Endothelial cell of umbilical vein (primary cell): ENCODE data around the gene MAST4. TPM values are rescaled to one million over a fixed set of nuclear protein-coding genes. Genes with fewer than 3 reads are reported as not detected.

ENCODE experiments used
- BruUV-seq: library from RNA; stranded (reverse); fragments of 400-500 nt; replicated peaks from 2 replicates; lab custom pipeline; 2021; lab: Mats Ljungman, UMichigan
- CTCF ChIA-PET: fragments of 300-600, 350-600 bp; sonication (Branson Sonifier 250); formaldehyde crosslinking; loops from one replicate; lab custom pipeline; 2021; ENCODE audit warnings: antibody characterized with exemption, inconsistent platforms; lab: Charles Lee
- POLR2A ChIA-PET: fragments of 300-600, 350-600 bp; sonication (Branson Sonifier 250); formaldehyde crosslinking; loops from one replicate; lab custom pipeline; 2021; ENCODE audit warnings: antibody characterized with exemption, inconsistent platforms; lab: Charles Lee
- DNase-seq: peaks from one replicate; pipeline ENCODE4 v3.0.0-alpha.2; 2011; ENCODE audit warnings: low read depth, low spot score
- FAIRE-seq: peaks from 2 replicates; lab custom pipeline; 2011; peaks lifted over from hg19 to GRCh38; lab: Jason Lieb, UNC
- H2AFZ ChIP-seq: 2 replicates; pipeline ENCODE4 v1.6.0; 2012; ENCODE audit warnings: low read depth, low read length, control low read depth, inconsistent platforms
- H3K27ac ChIP-seq: 2 replicates; pipeline ENCODE4 v1.5.1; 2011; ENCODE audit warnings: low read depth, mild to moderate bottlenecking, control low read depth, low read length, moderate library complexity; ENCODE audit not compliant: insufficient read depth
- H3K27me3 ChIP-seq, 2 experiments: 2 replicates each; pipeline versions ENCODE4 v1.6.0 to v1.6.1; 2011; ENCODE audit warnings: low read length in 2 of 2, mixed read lengths in 1 of 2; ENCODE audit not compliant: control insufficient read depth in 2 of 2, insufficient read depth in 2 of 2
- H3K36me3 ChIP-seq, 2 experiments: 2 replicates in 1 of 2; 3 replicates in 1 of 2; pipeline ENCODE4 v1.5.1; 2011; ENCODE audit warnings: low read length in 2 of 2, mild to moderate bottlenecking in 1 of 2, moderate library complexity in 1 of 2; ENCODE audit not compliant: control insufficient read depth in 2 of 2, insufficient read depth in 2 of 2; ENCODE audit errors: extremely low read depth in 1 of 2
- H3K4me1 ChIP-seq: 3 replicates; pipeline ENCODE4 v1.5.1; 2011; ENCODE audit warnings: mild to moderate bottlenecking, low read length; ENCODE audit not compliant: control insufficient read depth, insufficient read depth; ENCODE audit errors: extremely low read depth
- H3K4me2 ChIP-seq: 2 replicates; pipeline ENCODE4 v1.6.1; 2011; ENCODE audit warnings: low read length, control low read depth, mixed read lengths; ENCODE audit not compliant: insufficient read depth
- H3K4me3 ChIP-seq, 3 experiments: fragments of 200-600 bp in 1 of 3; sonication (generic), shearing (Covaris generic) in 1 of 3; replicated peaks in 1 of 3; 2 replicates each; pipeline ENCODE4 v1.5.1; 2011 to 2016; ENCODE audit warnings: control low read depth in 3 of 3, low read length in 3 of 3, mild to moderate bottlenecking in 2 of 3, inconsistent platforms in 1 of 3, low read depth in 1 of 3, moderate library complexity in 1 of 3; ENCODE audit not compliant: insufficient read depth in 1 of 3
- H3K79me2 ChIP-seq: 2 replicates; pipeline ENCODE4 v1.6.0; 2012; ENCODE audit warnings: low read length, inconsistent platforms; ENCODE audit not compliant: control insufficient read depth, insufficient read depth
- H3K9ac ChIP-seq: replicated peaks from 2 replicates; pipeline ENCODE3; 2011; ENCODE audit warnings: low read length, control low read depth; ENCODE audit not compliant: insufficient read depth; ENCODE audit errors: extremely low read depth
- H3K9me1 ChIP-seq: replicated peaks from 3 replicates; pipeline ENCODE4 v1.6.0; 2011; ENCODE audit warnings: mild to moderate bottlenecking, low read length; ENCODE audit not compliant: control insufficient read depth, insufficient read depth; ENCODE audit errors: extremely low read depth
- H3K9me3 ChIP-seq: replicated peaks from 2 replicates; pipeline ENCODE4 v1.5.1; 2012; ENCODE audit warnings: low read length, inconsistent platforms; ENCODE audit not compliant: control insufficient read depth, insufficient read depth
- H4K20me1 ChIP-seq: replicated peaks from 2 replicates; pipeline ENCODE3; 2011; ENCODE audit warnings: mild to moderate bottlenecking, low read length; ENCODE audit not compliant: control insufficient read depth, insufficient read depth; ENCODE audit errors: extremely low read depth
- EZH2 ChIP-seq: IDR thresholded peaks from 2 replicates; pipeline ENCODE4 v1.6.1; 2012; ENCODE audit warnings: borderline replicate concordance, low read depth, mild to moderate bottlenecking, moderate library complexity, low read length, inconsistent platforms; ENCODE audit not compliant: severe bottlenecking
- FOS ChIP-seq: IDR thresholded peaks from 2 replicates; pipeline ENCODE4 v1.6.1; 2011; ENCODE audit warnings: mild to moderate bottlenecking, low read length, moderate library complexity, borderline replicate concordance; ENCODE audit not compliant: insufficient read depth
- GATA2 ChIP-seq: IDR thresholded peaks from 2 replicates; pipeline ENCODE4 v1.7.0; 2011; ENCODE audit warnings: low read depth, mild to moderate bottlenecking, moderate library complexity, mixed read lengths, low read length; ENCODE audit not compliant: insufficient read length, insufficient read depth
- JUN ChIP-seq: IDR thresholded peaks from 2 replicates; pipeline ENCODE4 v1.6.1; 2011; ENCODE audit warnings: borderline replicate concordance, low read depth; ENCODE audit not compliant: insufficient read length, insufficient read depth
- MYC ChIP-seq: IDR thresholded peaks from one replicate; pipeline ENCODE4 v1.6.1; 2011; ENCODE audit warnings: mild to moderate bottlenecking, low read depth, low read length
- POLR2A ChIP-seq: IDR thresholded peaks from 2 replicates; pipeline ENCODE4 v1.6.1; 2012; ENCODE audit warnings: low read depth, mild to moderate bottlenecking, control low read depth, low read length
- POLR2AphosphoS5 ChIP-seq: IDR thresholded peaks from 2 replicates; pipeline ENCODE4 v1.6.1; 2012; ENCODE audit warnings: low read depth, mild to moderate bottlenecking, control low read depth, low read length, moderate library complexity; ENCODE audit not compliant: insufficient read depth
- dilution Hi-C: fragments of 300-500 bp; cut with MboI; formaldehyde crosslinking; loops from one replicate; pipeline ENCODE4 v1.15.0; 2019; ENCODE audit warnings: low sequenced_read_pairs; ENCODE audit not compliant: extremely low pct_ligation_motif_present
- intact Hi-C: fragments of 100-400 bp; cut with micrococcal nuclease; formaldehyde crosslinking; loops from one replicate; pipeline ENCODE4 v1.10.0; 2022
- polyA plus RNA-seq, 4 experiments: library from polyadenylated mRNA; depleted of rRNA in 3 of 4; stranded (reverse) in 3 of 4; unstranded in 1 of 4; fragments of >200 nt; gene quantifications; 2 replicates each; pipeline versions ENCODE4 v1.2.1 to v1.2.3, GENCODE V29; 2011 to 2012; ENCODE audit warnings: missing spikeins in 1 of 4
- total RNA-seq: library from RNA; stranded (reverse); gene quantifications from 2 replicates; pipeline ENCODE4 v1.2.3, GENCODE V29; 2021
- TF ChIP-seq, protein P1 (sequence below), 2 donors: IDR thresholded peaks; 1 replicate in 1 of 2; 2 replicates in 1 of 2; pipeline ENCODE4 v1.5.1; 2011; ENCODE audit warnings: low read length in 2 of 2, mild to moderate bottlenecking in 2 of 2, moderate library complexity in 2 of 2, control low read depth in 1 of 2, inconsistent platforms in 1 of 2, low read depth in 1 of 2; ENCODE audit not compliant: insufficient read depth in 1 of 2; ENCODE audit errors: extremely low read depth in 1 of 2
- TF ChIP-seq, protein P2 (sequence below): IDR thresholded peaks from 2 replicates; pipeline ENCODE4 v1.6.1; 2011; ENCODE audit not compliant: insufficient read depth, insufficient read length

MAST4 gene
- total and polyA plus RNA-seq, 2 donors (not counting 3 experiments of a cell fraction or from before 2014, with no cell fraction given) = 40.2 to 116 TPM

GRCh38 chr5:66612226-66612625, 16.0 kb downstream of the MAST4 start:
- Histone ChIP-seq H3K4me1 (no peaks in the 10 kb centered on the region), H3K27me3 (peaks cover 4 to 8% of the 10 kb centered on the region in 2 experiments), H3K9me1 (no peaks in the 10 kb centered on the region), H3K4me2 (no peak overlapping the region), H3K27ac (no peak overlapping the region), H4K20me1 (no peaks in the 10 kb centered on the region), H3K4me3 (no peak overlapping the region), H3K36me3 (no peaks in the 10 kb centered on the region), H3K9me3 (no peaks in the 10 kb centered on the region), H3K79me2 (no peaks in the 10 kb centered on the region), H3K9ac (no peak overlapping the region), H2AFZ (no peak overlapping the region)
- intact Hi-C loops (no loop called here), dilution Hi-C loops (no loop called here)
- CTCF ChIA-PET = no interaction called here
- DNase-seq = no peak
- FAIRE-seq = no peak
- POLR2A ChIA-PET = no interaction called here
- TF ChIP-seq MYC = no peak
- TF ChIP-seq POLR2AphosphoS5 = no peak
- TF ChIP-seq JUN = no peak
- TF ChIP-seq POLR2A = no peak
- TF ChIP-seq, protein P1, sequence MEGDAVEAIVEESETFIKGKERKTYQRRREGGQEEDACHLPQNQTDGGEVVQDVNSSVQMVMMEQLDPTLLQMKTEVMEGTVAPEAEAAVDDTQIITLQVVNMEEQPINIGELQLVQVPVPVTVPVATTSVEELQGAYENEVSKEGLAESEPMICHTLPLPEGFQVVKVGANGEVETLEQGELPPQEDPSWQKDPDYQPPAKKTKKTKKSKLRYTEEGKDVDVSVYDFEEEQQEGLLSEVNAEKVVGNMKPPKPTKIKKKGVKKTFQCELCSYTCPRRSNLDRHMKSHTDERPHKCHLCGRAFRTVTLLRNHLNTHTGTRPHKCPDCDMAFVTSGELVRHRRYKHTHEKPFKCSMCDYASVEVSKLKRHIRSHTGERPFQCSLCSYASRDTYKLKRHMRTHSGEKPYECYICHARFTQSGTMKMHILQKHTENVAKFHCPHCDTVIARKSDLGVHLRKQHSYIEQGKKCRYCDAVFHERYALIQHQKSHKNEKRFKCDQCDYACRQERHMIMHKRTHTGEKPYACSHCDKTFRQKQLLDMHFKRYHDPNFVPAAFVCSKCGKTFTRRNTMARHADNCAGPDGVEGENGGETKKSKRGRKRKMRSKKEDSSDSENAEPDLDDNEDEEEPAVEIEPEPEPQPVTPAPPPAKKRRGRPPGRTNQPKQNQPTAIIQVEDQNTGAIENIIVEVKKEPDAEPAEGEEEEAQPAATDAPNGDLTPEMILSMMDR (IDR thresholded peaks at IDR 0.05; ENCODE audit: extremely low read depth in 1 of 2, insufficient read depth in 1 of 2, low read depth in 1 of 2, low read length in 2 of 2) = no peak
- TF ChIP-seq EZH2 = no peak
- no peak for TF ChIP-seq GATA2
- TF ChIP-seq, protein P2, sequence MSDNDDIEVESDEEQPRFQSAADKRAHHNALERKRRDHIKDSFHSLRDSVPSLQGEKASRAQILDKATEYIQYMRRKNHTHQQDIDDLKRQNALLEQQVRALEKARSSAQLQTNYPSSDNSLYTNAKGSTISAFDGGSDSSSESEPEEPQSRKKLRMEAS = no peak
- TF ChIP-seq FOS = no peak
- BruUV-seq = no TSS peak
